Measurements from ENCODE around the gene FBXW11. TPM values are rescaled to one million over a fixed set of nuclear protein-coding genes. Genes with fewer than 3 reads are reported as not detected.
A peak's percentile ranks its signal among the peaks of the same experiment; 100 is the strongest.

FBXW11 gene
- total and polyA plus RNA-seq, 2 donors (not counting 1 experiment from before 2014, with no cell fraction given), result 19.7 to 62.4 TPM

GRCh38 chr5:171963416-171963815 lies 43.0 kb downstream of the FBXW11 start:
- H3K27ac Mint-ChIP-seq, result no peak overlapping the region
- Histone ChIP-seq H2AFZ (ENCODE audit: insufficient read depth, low read depth, low read length, poor library complexity, severe bottlenecking) (no peak overlapping the region), H3K4me3 (ENCODE audit: control extremely low read depth in 1 of 5, extremely low read depth in 1 of 5, insufficient read depth in 1 of 5, low read depth in 2 of 5, low read length in 4 of 5) (no peak overlapping the region), H4K20me1 (ENCODE audit: control insufficient read depth, insufficient read depth, low read length, poor library complexity, severe bottlenecking) (peaks cover 23% of the 10 kb centered on the region), H3K4me2 (replicated peaks; ENCODE audit: low read depth, low read length, poor library complexity, severe bottlenecking) (no peak overlapping the region), H3K9ac (ENCODE audit: low read length) (no peak overlapping the region), H3K4me1 (ENCODE audit: control insufficient read depth in 2 of 2, insufficient read depth in 2 of 2, low read length in 2 of 2) (peaks cover 37 to 69% of the 10 kb centered on the region in 2 donors), H3K9me3 (ENCODE audit: control extremely low read depth in 1 of 3, control insufficient read depth in 2 of 3, insufficient read depth in 1 of 3, low read length in 2 of 3) (peaks cover 0 to 4% (median 0%) of the 10 kb centered on the region in 3 donors), H3K27ac (ENCODE audit: low read length in 2 of 2) (peak overlapping the region in 1 of 2 donors; percentile 4), H3K36me3 (replicated peaks in 1 of 2; ENCODE audit: control extremely low read depth in 1 of 2, control insufficient read depth in 1 of 2, extremely low read depth in 1 of 2, insufficient read depth in 2 of 2, low read length in 1 of 2) (peaks cover 0 to 2% of the 10 kb centered on the region in 2 experiments), H3K27me3 (replicated peaks in 1 of 4; ENCODE audit: control extremely low read depth in 1 of 4, control insufficient read depth in 3 of 4, insufficient read depth in 4 of 4, low read length in 3 of 4) (no peaks in the 10 kb centered on the region), H3K79me2 (ENCODE audit: control insufficient read depth, insufficient read depth, low read length) (peaks cover 100% of the 10 kb centered on the region)
- H3K9me3 Mint-ChIP-seq (ENCODE audit: insufficient read depth), result no peaks in the 10 kb centered on the region
- WGBS (ENCODE audit: insufficient coverage), result 100% methylated on average over 1 of the region's 2 CpGs
- no peak for ATAC-seq (ENCODE audit: low read depth)
- H3K27me3 Mint-ChIP-seq, result no peaks in the 10 kb centered on the region
- CTCF ChIA-PET, result interaction anchor here (1.4 kb wide), 1 partner anchor 51 kb away, joined by 5 read pairs; no protein-coding TSS in a partner anchor
- TF ChIP-seq EZH2 (IDR thresholded peaks at IDR 0.05; ENCODE audit: borderline replicate concordance, insufficient read depth, low read depth, low read length, poor library complexity, severe bottlenecking) (no peak), CTCF (IDR thresholded peaks at IDR 0.05) (no peak)
- H3K4me1 Mint-ChIP-seq, result peaks cover 75% of the 10 kb centered on the region
- POLR2A ChIA-PET, result no interaction called here
- intact Hi-C loops (cut with micrococcal nuclease), result loop anchor here (10.0 kb wide), 1 partner anchor 49 kb away; no protein-coding TSS in a partner anchor
- H3K4me3 Mint-ChIP-seq, result no peak overlapping the region
- DNase-seq, result no peak

- H3K9me3 ChIP-seq (ENCODE audit: control extremely low read depth in 1 of 3, control insufficient read depth in 2 of 3, insufficient read depth in 1 of 3, low read length in 2 of 3), result peaks cover 0 to 4% (median 0%) of the 10 kb centered on the region in 3 donors
- no peak overlapping the region for H3K27ac ChIP-seq (ENCODE audit: low read length in 2 of 2)
- no peaks in the 10 kb centered on the region for H3K9me3 Mint-ChIP-seq (ENCODE audit: insufficient read depth)
- H2AFZ ChIP-seq (ENCODE audit: insufficient read depth, low read depth, low read length, poor library complexity, severe bottlenecking), result no peak overlapping the region
- no peak overlapping the region for H3K9ac ChIP-seq (ENCODE audit: low read length)
- intact Hi-C loops (cut with micrococcal nuclease), result loop anchor here (10.0 kb wide), 1 partner anchor 46 kb away; no protein-coding TSS in a partner anchor
- H3K36me3 ChIP-seq (replicated peaks in 1 of 2; ENCODE audit: control extremely low read depth in 1 of 2, control insufficient read depth in 1 of 2, extremely low read depth in 1 of 2, insufficient read depth in 2 of 2, low read length in 1 of 2), result peaks cover 0 to 2% of the 10 kb centered on the region in 2 experiments
- WGBS (ENCODE audit: insufficient coverage), result no CpG with 5 or more reads among the region's 3 CpGs
- no peaks in the 10 kb centered on the region for H3K27me3 Mint-ChIP-seq
- peak overlapping the region; percentile 44 for H3K4me3 Mint-ChIP-seq
- H3K4me3 ChIP-seq (ENCODE audit: control extremely low read depth in 1 of 5, extremely low read depth in 1 of 5, insufficient read depth in 1 of 5, low read depth in 2 of 5, low read length in 4 of 5), result no peak overlapping the region
- peaks cover 100% of the 10 kb centered on the region for H3K79me2 ChIP-seq (ENCODE audit: control insufficient read depth, insufficient read depth, low read length)
- peak overlapping the region; percentile 5 for H3K4me2 ChIP-seq (replicated peaks; ENCODE audit: low read depth, low read length, poor library complexity, severe bottlenecking)
- no peak for DNase-seq
- no peak for TF ChIP-seq EZH2 (IDR thresholded peaks at IDR 0.05; ENCODE audit: borderline replicate concordance, insufficient read depth, low read depth, low read length, poor library complexity, severe bottlenecking)
- TF ChIP-seq CTCF (IDR thresholded peaks at IDR 0.05), result no peak
- CTCF ChIA-PET, result interaction anchor here (1.8 kb wide), 1 partner anchor 54 kb away, joined by 6 read pairs; no protein-coding TSS in a partner anchor
- H3K4me1 ChIP-seq (ENCODE audit: control insufficient read depth in 2 of 2, insufficient read depth in 2 of 2, low read length in 2 of 2), result peaks cover 37 to 73% of the 10 kb centered on the region in 2 donors
- peaks cover 79% of the 10 kb centered on the region for H3K4me1 Mint-ChIP-seq
- ATAC-seq (ENCODE audit: low read depth), result no peak
- H4K20me1 ChIP-seq (ENCODE audit: control insufficient read depth, insufficient read depth, low read length, poor library complexity, severe bottlenecking), result peaks cover 40% of the 10 kb centered on the region
- H3K27me3 ChIP-seq (replicated peaks in 1 of 4; ENCODE audit: control extremely low read depth in 1 of 4, control insufficient read depth in 3 of 4, insufficient read depth in 4 of 4, low read length in 3 of 4), result no peaks in the 10 kb centered on the region
- POLR2A ChIA-PET, result no interaction called here
- H3K27ac Mint-ChIP-seq, result peak overlapping the region; percentile 50
These were observed 45.3 kb downstream of the FBXW11 start for GRCh38 chr5:171961117-171961516.
